ENCODE data around the gene KLHL29. TPM values are rescaled to one million over a fixed set of nuclear protein-coding genes. Genes with fewer than 3 reads are reported as not detected.

Gene KLHL29
- total and polyA plus RNA-seq, 9 donors, result 3.0 to 6.6 (median 3.9) TPM

DNA sequence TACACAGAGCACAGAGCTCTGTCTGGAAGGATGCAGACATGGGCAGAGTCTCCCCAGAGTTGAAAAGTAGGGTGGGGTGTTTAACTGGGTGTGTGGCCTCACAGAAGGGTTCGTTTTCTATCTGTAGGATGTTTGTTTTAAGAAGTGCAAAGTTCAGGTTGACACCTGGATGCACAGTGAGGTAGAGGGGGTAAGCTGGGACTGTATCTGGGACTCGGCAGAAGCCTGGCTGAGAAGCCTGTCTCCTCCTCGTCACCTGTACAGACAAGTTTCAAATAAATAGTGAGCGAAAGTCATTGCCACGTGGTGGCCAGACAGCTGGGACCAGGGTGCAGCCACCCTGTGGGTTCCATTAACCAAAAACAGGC is 145.9 kb downstream of the KLHL29 start:
- Histone ChIP-seq H3K4me1 (ENCODE audit: insufficient read depth) (peaks cover 10% of the 10 kb centered on the region), H3K9me3 (no peaks in the 10 kb centered on the region), H3K4me3 (no peak overlapping the region), H3K27ac (no peak overlapping the region), H3K27me3 (no peaks in the 10 kb centered on the region), H3K36me3 (no peaks in the 10 kb centered on the region)
- TF ChIP-seq, protein P1, sequence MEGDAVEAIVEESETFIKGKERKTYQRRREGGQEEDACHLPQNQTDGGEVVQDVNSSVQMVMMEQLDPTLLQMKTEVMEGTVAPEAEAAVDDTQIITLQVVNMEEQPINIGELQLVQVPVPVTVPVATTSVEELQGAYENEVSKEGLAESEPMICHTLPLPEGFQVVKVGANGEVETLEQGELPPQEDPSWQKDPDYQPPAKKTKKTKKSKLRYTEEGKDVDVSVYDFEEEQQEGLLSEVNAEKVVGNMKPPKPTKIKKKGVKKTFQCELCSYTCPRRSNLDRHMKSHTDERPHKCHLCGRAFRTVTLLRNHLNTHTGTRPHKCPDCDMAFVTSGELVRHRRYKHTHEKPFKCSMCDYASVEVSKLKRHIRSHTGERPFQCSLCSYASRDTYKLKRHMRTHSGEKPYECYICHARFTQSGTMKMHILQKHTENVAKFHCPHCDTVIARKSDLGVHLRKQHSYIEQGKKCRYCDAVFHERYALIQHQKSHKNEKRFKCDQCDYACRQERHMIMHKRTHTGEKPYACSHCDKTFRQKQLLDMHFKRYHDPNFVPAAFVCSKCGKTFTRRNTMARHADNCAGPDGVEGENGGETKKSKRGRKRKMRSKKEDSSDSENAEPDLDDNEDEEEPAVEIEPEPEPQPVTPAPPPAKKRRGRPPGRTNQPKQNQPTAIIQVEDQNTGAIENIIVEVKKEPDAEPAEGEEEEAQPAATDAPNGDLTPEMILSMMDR (IDR thresholded peaks at IDR 0.05), result no peak
- no peak for TF ChIP-seq POLR2A (IDR thresholded peaks at IDR 0.05)
- 84 to 93% (median 86%) methylated on average over 5 of the region's 5 CpGs for WGBS, 3 donors
- intact Hi-C loops (cut with DNase I), result no loop called here
- DNase-seq, result no peak

DNA sequence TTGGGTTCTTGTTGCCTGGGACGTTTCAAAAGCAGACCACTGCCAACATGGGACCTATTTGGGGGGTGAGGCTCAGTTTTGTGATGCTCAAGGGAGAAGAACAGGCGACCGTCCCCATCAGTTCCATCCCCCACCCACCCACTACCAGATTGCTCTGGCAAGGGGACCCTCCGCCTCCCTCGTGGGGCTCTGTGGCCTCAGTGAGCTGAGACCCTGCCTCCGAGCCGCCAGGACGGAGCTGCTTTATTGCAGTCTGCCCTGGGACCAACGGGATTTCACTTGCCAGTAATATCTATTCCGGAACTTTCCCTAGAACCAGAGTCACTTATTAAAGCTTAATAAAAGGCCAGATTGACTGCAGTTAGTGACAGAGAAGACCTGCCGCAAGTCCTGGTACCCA is 146.3 kb downstream of the KLHL29 start:
- DNase-seq, result no peak
- intact Hi-C loops (cut with DNase I), result no loop called here
- TF ChIP-seq EP300 (IDR thresholded peaks at IDR 0.05) (no peak), POLR2A (IDR thresholded peaks at IDR 0.05) (no peak)
- TF ChIP-seq, protein P1 (IDR thresholded peaks at IDR 0.05), result no peak
- 93 to 95% (median 94%) methylated on average over 11 of the region's 11 CpGs for WGBS, 3 donors
- Histone ChIP-seq H3K9me3 (no peaks in the 10 kb centered on the region), H3K4me3 (no peak overlapping the region), H3K27ac (no peak overlapping the region), H3K36me3 (no peaks in the 10 kb centered on the region), H3K4me1 (ENCODE audit: insufficient read depth) (peaks cover 10% of the 10 kb centered on the region), H3K27me3 (no peaks in the 10 kb centered on the region)

DNA sequence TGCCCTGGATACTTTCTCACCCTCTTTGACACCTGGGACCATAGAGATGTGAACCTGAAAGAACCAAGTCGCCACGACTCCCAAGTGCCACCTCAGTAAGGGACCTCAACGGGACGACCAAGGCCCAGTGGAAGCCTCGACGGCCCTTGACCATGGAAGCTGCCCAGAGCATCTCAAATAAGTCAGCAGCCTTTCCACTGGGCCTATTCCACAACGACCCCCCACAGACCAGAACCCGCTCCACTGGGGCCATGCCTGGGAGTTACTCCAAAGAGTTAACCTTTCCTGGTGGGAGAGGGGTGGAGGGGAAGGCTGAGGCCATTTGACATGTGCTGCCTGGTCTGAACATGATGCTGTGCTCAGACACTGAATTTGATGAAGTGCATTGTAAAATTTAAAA is 146.9 kb downstream of the KLHL29 start:
- TF ChIP-seq EP300 (IDR thresholded peaks at IDR 0.05) (no peak), POLR2A (IDR thresholded peaks at IDR 0.05) (no peak)
- TF ChIP-seq, protein P1 (IDR thresholded peaks at IDR 0.05), result no peak
- Histone ChIP-seq H3K36me3 (no peaks in the 10 kb centered on the region), H3K4me3 (no peak overlapping the region), H3K4me1 (ENCODE audit: insufficient read depth) (peaks cover 10% of the 10 kb centered on the region), H3K27ac (peak overlapping the region in 1 of 2 donors; percentile 55), H3K9me3 (no peaks in the 10 kb centered on the region), H3K27me3 (no peaks in the 10 kb centered on the region)
- DNase-seq, result no peak
- WGBS, 3 donors, result 77 to 83% (median 82%) methylated on average over 8 of the region's 8 CpGs
- intact Hi-C loops (cut with DNase I), result no loop called here

GRCh38 chr2:23532391-23533337 is 147.7 kb downstream of the KLHL29 start:
- H3K27me3 ChIP-seq, result no peaks in the 10 kb centered on the region
- peak overlapping the region in 1 of 2 donors; percentile 55 for H3K27ac ChIP-seq
- H3K9me3 ChIP-seq, result no peaks in the 10 kb centered on the region
- peaks cover 10% of the 10 kb centered on the region for H3K4me1 ChIP-seq (ENCODE audit: insufficient read depth)
- peak overlapping the region; percentile 19 for H3K4me3 ChIP-seq
- TF ChIP-seq, protein P1 (IDR thresholded peaks at IDR 0.05), result no peak
- no peak for TF ChIP-seq POLR2A (IDR thresholded peaks at IDR 0.05)
- TF ChIP-seq EP300 (IDR thresholded peaks at IDR 0.05), result no peak
- H3K36me3 ChIP-seq, result no peaks in the 10 kb centered on the region
- WGBS, 3 donors, result 27 to 39% (median 32%) methylated on average over 23 of the region's 23 CpGs
- peak; percentile 62 to 81 (median 79) for DNase-seq
- intact Hi-C loops (cut with DNase I), result no loop called here

Data from ovary (tissue), 9 donors.